LNCaP clone FGC (cell line): ENCODE data around the gene RBM20.
A peak's percentile ranks its signal among the peaks of the same experiment; 100 is the strongest.

ENCODE experiments used
- DNase-seq: peaks from one replicate; pipeline ENCODE4 v3.0.0-alpha.2; 2011; ENCODE audit warnings: low read depth
- H3K4me3 ChIP-seq: 2 replicates; pipeline ENCODE4 v1.5.1; 2011; ENCODE audit warnings: mild to moderate bottlenecking, low read depth, low read length, control low read depth
- CTCF ChIP-seq: IDR thresholded peaks from 2 replicates; pipeline ENCODE4 v1.5.1; 2012; ENCODE audit warnings: mild to moderate bottlenecking; ENCODE audit not compliant: control insufficient read depth, insufficient read depth; ENCODE audit errors: extremely low read depth

Gene RBM20

GRCh38 chr10:110625951-110626855, 17.9 kb upstream of the RBM20 start:
- TF ChIP-seq CTCF, result no peak
- H3K4me3 ChIP-seq, result no peak overlapping the region
- no peak for DNase-seq

- TF ChIP-seq CTCF, result no peak
- no peak overlapping the region for H3K4me3 ChIP-seq
- no peak for DNase-seq
Measured at GRCh38 chr10:110628161-110628560, 16.0 kb upstream of the RBM20 start.

GRCh38 chr10:110629680-110630191, 14.4 kb upstream of the RBM20 start:
- DNase-seq, result peak; percentile 93
- H3K4me3 ChIP-seq, result no peak overlapping the region
- TF ChIP-seq CTCF, result no peak

GRCh38 chr10:110631934-110632333, 12.2 kb upstream of the RBM20 start:
- DNase-seq, result no peak
- H3K4me3 ChIP-seq, result no peak overlapping the region
- no peak for TF ChIP-seq CTCF

- TF ChIP-seq CTCF, result no peak
- no peak for DNase-seq
- no peak overlapping the region for H3K4me3 ChIP-seq
Measured at GRCh38 chr10:110632591-110633215, 11.4 kb upstream of the RBM20 start.

GRCh38 chr10:110634527-110635209, 9.5 kb upstream of the RBM20 start:
- no peak for TF ChIP-seq CTCF
- no peak for DNase-seq
- no peak overlapping the region for H3K4me3 ChIP-seq
